ENCODE results near the gene HRAS.

DNA sequence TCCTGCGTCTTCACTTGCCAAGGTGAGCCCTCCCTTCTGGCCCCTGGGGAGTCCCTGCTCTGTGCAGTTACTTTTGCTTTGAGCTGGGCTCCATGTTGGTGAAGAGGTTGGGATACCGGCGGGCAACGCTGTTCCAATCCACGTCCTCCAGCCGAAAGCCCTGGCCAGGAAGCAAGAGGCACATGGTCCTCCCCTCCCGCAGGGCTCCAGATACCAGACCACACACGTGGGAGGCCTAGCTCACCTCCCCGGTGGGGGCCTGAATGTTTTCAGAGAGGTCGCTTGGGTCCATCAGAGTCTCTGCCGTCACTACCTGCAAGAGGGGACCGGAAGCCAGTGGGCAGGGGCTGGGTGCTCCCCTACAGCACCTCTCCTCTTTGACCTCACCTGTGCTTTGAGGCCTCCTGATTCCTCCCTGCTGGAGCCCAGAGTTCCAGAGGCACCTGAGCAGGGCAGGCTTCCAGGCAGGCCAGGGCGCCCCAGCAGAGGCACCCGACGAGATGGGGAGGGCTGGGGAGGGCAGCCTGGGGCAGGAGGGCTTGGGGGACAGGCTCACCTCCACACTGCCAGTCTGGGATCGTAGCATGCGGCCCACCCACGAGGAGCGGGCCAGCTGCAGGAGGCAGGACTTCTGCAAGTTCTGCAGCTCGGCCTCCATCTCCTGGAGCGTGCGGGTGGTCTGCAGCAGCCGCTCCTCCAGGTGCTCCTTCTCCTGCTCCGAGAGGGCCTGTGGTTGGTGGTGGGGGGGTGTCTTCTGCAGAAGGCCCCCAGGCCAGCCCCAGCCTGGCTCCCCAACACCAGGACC is 22.2 kb upstream of the HRAS start:
- TF ChIP-seq ELF4 (IDR thresholded peaks at IDR 0.05), result no peak
- TF ChIP-seq BHLHE40 (IDR thresholded peaks at IDR 0.05; ENCODE audit: borderline replicate concordance), result no peak
- TF ChIP-seq SUZ12 (IDR thresholded peaks at IDR 0.05), result no peak
- TF ChIP-seq SP1 (IDR thresholded peaks at IDR 0.05), result no peak

Measured in HEK293T (cell line).